OCI-LY3 (cell line): ENCODE results near the gene ATG4B.

Experiments
- H2AFZ ChIP-seq: fragments of 200-600, 300-600 bp; shearing (Covaris generic); 2 replicates; pipeline ENCODE4 v1.6.0; 2014; ENCODE audit warnings: antibody characterized with exemption, low read depth, low read length
- H3K27ac ChIP-seq: fragments of 200-600, 300-600 bp; sonication (generic); 2 replicates; pipeline ENCODE4 v1.5.1; 2014; ENCODE audit warnings: mild to moderate bottlenecking, low read length, moderate library complexity, mixed read lengths
- H3K27me3 ChIP-seq: fragments of 200-600, 300-600 bp; sonication (generic); 2 replicates; pipeline ENCODE4 v1.6.1; 2014; ENCODE audit warnings: low read depth, low read length, mixed read lengths
- H3K36me3 ChIP-seq: fragments of 200-600, 300-600 bp; sonication (generic); replicated peaks from 2 replicates; pipeline ENCODE3; 2014; ENCODE audit warnings: low read depth, low read length, mixed read lengths
- H3K4me1 ChIP-seq: fragments of 300-600, 200-600 bp; sonication (generic); 2 replicates; pipeline ENCODE4 v1.6.1; 2014; ENCODE audit warnings: low read length, mixed read lengths
- H3K4me2 ChIP-seq: fragments of 200-600, 300-600 bp; sonication (generic); 2 replicates; pipeline ENCODE4 v1.6.1; 2014; ENCODE audit warnings: low read length, mixed read lengths
- H3K4me3 ChIP-seq: fragments of 300-600, 200-600 bp; sonication (generic); 2 replicates; pipeline ENCODE4 v1.5.1; 2014; ENCODE audit warnings: antibody characterized with exemption, mild to moderate bottlenecking, low read length, moderate library complexity
- H3K79me2 ChIP-seq: fragments of 300-600, 200-600 bp; shearing (Covaris generic); 2 replicates; pipeline ENCODE4 v1.6.1; 2014; ENCODE audit warnings: mild to moderate bottlenecking, low read length, mixed read lengths
- H3K9ac ChIP-seq: fragments of 300-600, 200-600 bp; shearing (Covaris generic); 2 replicates; pipeline ENCODE4 v1.6.0; 2014; ENCODE audit warnings: mild to moderate bottlenecking, low read length, moderate library complexity
- H3K9me3 ChIP-seq: fragments of 200-600, 300-600 bp; shearing (Covaris generic); 2 replicates; pipeline ENCODE4 v1.6.1; 2014; ENCODE audit warnings: low read length, mixed read lengths; ENCODE audit not compliant: insufficient read depth
- H4K20me1 ChIP-seq: fragments of 200-600, 300-600 bp; sonication (generic); 2 replicates; pipeline ENCODE4 v1.6.1; 2016; ENCODE audit warnings: low read length, mixed read lengths; ENCODE audit not compliant: insufficient read depth
- EZH2phosphoT487 ChIP-seq: fragments of 200-600 bp; shearing (Covaris generic); IDR thresholded peaks from 2 replicates; pipeline ENCODE4 v1.6.1; 2018; ENCODE audit warnings: antibody characterized with exemption, mixed run types, low read depth
- TF ChIP-seq, protein P1 (sequence below): fragments of 200-600, 300-600 bp; sonication (generic); IDR thresholded peaks from 2 replicates; pipeline ENCODE4 v1.5.1; 2014; ENCODE audit warnings: antibody characterized with exemption, low read length, low read depth

ATG4B gene

DNA sequence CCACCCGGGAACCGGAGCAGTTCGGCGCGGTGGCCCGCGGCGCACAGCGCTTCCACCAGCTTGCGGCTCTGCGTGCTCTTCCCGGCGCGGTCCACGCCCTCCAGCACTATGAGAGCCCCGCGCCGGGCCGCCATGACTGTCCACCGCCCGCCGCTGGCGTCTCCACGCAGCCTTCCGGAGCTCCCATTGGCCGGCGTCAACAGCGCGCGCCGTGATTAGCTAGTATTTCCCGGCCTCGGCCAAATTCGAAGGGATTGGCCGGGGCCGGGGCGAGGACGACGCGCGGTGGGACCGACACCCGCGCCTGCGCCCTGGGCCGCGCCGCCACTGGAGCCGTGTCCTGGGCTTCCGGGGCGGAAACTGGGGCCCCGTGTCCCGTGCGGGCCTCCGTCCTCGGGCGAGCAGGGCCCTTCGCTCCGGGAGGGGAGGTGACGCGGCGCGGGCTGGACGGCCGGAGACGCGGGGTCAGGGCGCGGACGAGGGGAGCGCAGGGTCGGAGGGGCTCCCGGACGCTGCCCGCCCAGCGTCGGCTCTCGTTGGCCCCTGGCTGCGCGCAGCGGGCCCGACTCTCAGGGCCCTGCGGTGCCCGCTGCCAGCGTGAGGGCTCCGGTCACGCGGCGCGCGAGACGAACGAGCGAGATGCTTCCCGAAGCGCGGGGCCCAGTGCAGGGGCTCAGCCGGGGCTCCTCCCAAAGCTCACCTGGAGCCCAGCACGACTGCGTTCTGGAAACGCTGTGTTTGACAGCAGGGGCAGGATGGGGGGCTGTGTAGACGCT is 49.3 kb downstream of the ATG4B start, which contains the start of gene DTYMK:
TSS of gene DTYMK (minus strand) at position 166 of the 776 bp plus-strand sequence. CDS start at position 134, 32 bp downstream.
- H3K36me3 ChIP-seq, result peaks cover 29% of the 10 kb centered on the region
- TF ChIP-seq, protein P1, sequence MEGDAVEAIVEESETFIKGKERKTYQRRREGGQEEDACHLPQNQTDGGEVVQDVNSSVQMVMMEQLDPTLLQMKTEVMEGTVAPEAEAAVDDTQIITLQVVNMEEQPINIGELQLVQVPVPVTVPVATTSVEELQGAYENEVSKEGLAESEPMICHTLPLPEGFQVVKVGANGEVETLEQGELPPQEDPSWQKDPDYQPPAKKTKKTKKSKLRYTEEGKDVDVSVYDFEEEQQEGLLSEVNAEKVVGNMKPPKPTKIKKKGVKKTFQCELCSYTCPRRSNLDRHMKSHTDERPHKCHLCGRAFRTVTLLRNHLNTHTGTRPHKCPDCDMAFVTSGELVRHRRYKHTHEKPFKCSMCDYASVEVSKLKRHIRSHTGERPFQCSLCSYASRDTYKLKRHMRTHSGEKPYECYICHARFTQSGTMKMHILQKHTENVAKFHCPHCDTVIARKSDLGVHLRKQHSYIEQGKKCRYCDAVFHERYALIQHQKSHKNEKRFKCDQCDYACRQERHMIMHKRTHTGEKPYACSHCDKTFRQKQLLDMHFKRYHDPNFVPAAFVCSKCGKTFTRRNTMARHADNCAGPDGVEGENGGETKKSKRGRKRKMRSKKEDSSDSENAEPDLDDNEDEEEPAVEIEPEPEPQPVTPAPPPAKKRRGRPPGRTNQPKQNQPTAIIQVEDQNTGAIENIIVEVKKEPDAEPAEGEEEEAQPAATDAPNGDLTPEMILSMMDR, result no peak
- TF ChIP-seq EZH2phosphoT487, result no peak
- peak within 1 kb of the TSS; percentile 69; the same call in 1 of the 2 replicates for H2AFZ ChIP-seq
- peak within 1 kb of the TSS; percentile 70 for H3K27ac ChIP-seq
- peak within 1 kb of the TSS; percentile 85 for H3K4me2 ChIP-seq
- peaks cover 66% of the 10 kb centered on the region for H3K79me2 ChIP-seq
- no peaks in the 10 kb centered on the region for H3K9me3 ChIP-seq
- no peaks in the 10 kb centered on the region for H4K20me1 ChIP-seq
- no peaks in the 10 kb centered on the region for H3K27me3 ChIP-seq
- H3K4me1 ChIP-seq, result peaks cover 14% of the 10 kb centered on the region
- H3K4me3 ChIP-seq, result peak within 1 kb of the TSS; percentile 96
- peak within 1 kb of the TSS; percentile 91 for H3K9ac ChIP-seq

DNA sequence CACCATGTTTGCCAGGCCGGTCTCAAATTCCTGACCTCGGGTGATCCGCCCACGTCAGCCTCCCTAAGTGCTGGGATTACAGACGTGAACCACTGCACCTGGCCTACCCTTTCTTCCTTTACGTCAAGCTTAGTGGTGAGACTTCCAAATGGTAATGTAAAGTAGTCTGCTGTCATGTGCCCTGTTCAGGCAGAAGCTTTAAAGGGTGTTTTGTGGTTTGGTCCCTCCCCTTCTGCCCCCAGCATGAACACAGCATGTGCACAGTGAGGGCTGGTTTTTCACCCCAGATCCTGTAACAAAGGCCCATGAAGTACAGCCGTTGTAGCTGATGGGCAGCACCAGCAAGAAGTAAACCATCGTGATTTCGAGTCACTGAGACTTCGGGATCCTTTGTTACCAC is 51.8 kb downstream of the ATG4B start:
- H3K27ac ChIP-seq, result no peak overlapping the region
- H3K9ac ChIP-seq, result no peak overlapping the region
- peaks cover 45% of the 10 kb centered on the region for H3K79me2 ChIP-seq
- no peaks in the 10 kb centered on the region for H3K27me3 ChIP-seq
- no peak overlapping the region for H3K4me2 ChIP-seq
- TF ChIP-seq, protein P1, result no peak
- H3K4me1 ChIP-seq, result peaks cover 14% of the 10 kb centered on the region
- no peak overlapping the region for H2AFZ ChIP-seq
- no peaks in the 10 kb centered on the region for H4K20me1 ChIP-seq
- H3K36me3 ChIP-seq, result peaks cover 16% of the 10 kb centered on the region
- no peaks in the 10 kb centered on the region for H3K9me3 ChIP-seq
- H3K4me3 ChIP-seq, result no peak overlapping the region

DNA sequence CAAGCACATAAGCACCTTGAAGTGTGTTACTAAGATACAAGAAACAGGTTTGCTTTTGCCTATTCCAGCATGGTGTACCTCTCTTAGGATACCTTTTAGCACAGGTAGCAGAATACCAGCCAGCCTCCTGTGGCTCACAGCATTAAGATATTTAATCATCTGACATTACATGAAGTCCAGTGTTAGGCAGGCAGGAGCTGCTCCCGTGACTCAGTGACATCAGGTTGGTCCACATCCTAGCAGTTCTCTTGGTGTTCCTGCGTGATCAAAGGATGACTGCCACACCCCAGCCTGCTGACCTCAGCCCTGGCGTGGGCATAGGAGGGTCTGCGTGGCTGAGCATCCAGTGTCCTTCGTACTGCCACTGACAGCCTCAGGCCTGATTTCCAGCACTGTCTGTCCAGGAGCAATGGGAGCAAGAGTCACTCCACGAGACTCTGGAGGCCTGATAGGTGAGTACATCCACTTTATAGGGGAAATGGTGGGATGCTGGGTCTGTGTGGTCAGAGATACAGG is 52.8 kb downstream of the ATG4B start:
- no peak overlapping the region for H3K4me2 ChIP-seq
- H3K9ac ChIP-seq, result no peak overlapping the region
- no peak overlapping the region for H3K27ac ChIP-seq
- H3K79me2 ChIP-seq, result peaks cover 37% of the 10 kb centered on the region
- H3K36me3 ChIP-seq, result peaks cover 12% of the 10 kb centered on the region
- H3K4me3 ChIP-seq, result no peak overlapping the region
- TF ChIP-seq EZH2phosphoT487, result no peak
- TF ChIP-seq, protein P1, result no peak
- H3K9me3 ChIP-seq, result no peaks in the 10 kb centered on the region
- no peak overlapping the region for H2AFZ ChIP-seq
- no peaks in the 10 kb centered on the region for H3K27me3 ChIP-seq
- peaks cover 14% of the 10 kb centered on the region for H3K4me1 ChIP-seq
- H4K20me1 ChIP-seq, result no peaks in the 10 kb centered on the region

DNA sequence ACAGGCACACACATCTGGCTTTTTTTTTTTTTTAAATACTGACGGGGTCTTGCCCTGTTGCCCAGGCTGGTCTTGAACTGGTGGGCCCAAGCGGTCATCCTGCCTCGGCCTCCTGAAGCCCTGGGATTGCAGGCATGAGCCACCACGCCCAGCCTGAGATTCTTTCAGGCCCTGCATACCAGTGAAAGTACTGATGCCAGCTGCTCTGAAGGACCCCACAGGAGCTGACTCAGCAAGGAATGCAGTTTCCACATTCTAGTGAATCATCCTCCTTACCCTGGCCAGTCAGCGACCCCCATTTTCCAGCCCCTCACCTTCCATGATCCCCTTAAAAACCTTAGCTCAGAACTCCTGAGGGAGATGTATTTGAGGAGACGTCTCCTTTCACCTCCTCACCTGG is 55.0 kb downstream of the ATG4B start:
- Histone ChIP-seq H3K4me1 (peaks cover 8% of the 10 kb centered on the region), H3K4me2 (no peak overlapping the region), H3K4me3 (no peak overlapping the region), H3K27ac (no peak overlapping the region), H3K9me3 (no peaks in the 10 kb centered on the region), H3K79me2 (peaks cover 18% of the 10 kb centered on the region), H3K9ac (no peak overlapping the region), H3K27me3 (no peaks in the 10 kb centered on the region), H3K36me3 (peaks cover 12% of the 10 kb centered on the region), H4K20me1 (no peaks in the 10 kb centered on the region), H2AFZ (no peak overlapping the region)
- no peak for TF ChIP-seq EZH2phosphoT487
- TF ChIP-seq, protein P1, result no peak
